Stimulated activated CD4-positive, alpha-beta T cell treated with anti-CD3 and anti-CD28 coated beads, Interleukin-1b, Interleukin-23, amount 100 ng/mL, for 4 hours (primary cell): ENCODE measurements around the gene DENND5A.
"Not testable (repeated sequence)": the region's sequence is repeated elsewhere in the genome, so short reads cannot be mapped to it uniquely, and the experiment has no call there.

Source experiments
- DNase-seq, 2 donors: peaks; one replicate each; pipeline ENCODE4 v3.0.0-alpha.2; 2020; ENCODE audit warnings: low read depth in 2 of 2

The DENND5A gene

GRCh38 chr11:9138612-9139579 lies 126.3 kb downstream of the DENND5A start:
- DNase-seq, result peak in 1 of 2 donors; percentile 21

DNA sequence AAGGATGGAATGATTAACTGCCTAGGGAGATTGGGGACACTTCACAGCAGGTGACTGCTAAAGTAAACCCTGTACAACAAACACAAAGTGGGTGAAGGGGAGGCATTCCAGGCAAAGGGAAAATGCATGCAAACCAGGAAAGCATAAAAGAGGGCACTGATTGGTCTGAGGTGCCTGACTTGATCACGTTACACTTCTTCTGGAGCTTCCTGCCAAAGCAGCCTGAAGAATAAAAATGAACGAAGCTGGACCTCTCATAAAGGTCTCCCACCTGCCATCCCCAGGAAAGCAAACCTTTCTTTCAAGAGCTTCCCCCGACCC lies 127.1 kb downstream of the DENND5A start:
- no peak for DNase-seq

GRCh38 chr11:9137293-9138132 lies 127.6 kb downstream of the DENND5A start:
- DNase-seq, result peak; percentile 53 to 58

DNA sequence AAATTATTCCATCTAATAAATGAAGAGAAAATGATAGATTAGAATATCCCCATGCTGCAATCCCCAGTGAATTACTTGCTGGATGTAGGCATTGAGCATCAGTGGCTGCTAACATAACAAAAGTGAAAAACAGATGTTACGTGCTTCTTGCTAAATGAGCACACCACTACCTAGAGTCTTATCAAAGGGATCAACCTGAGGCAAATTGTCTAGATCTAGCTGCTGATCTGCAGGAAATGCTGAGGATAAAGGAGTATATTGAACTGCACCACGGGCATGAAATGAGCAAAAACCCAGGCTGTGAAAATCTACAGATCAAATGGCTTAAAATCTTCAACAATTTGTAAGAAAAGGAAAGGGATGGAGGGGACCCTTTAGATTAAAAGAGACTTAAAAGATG lies 128.4 kb downstream of the DENND5A start:
- no peak for DNase-seq

- DNase-seq, result no peak
Observed at GRCh38 chr11:9133956-9134355, 131.2 kb downstream of the DENND5A start.

GRCh38 chr11:9132203-9132878 lies 132.8 kb downstream of the DENND5A start:
- DNase-seq, result no peak

DNA sequence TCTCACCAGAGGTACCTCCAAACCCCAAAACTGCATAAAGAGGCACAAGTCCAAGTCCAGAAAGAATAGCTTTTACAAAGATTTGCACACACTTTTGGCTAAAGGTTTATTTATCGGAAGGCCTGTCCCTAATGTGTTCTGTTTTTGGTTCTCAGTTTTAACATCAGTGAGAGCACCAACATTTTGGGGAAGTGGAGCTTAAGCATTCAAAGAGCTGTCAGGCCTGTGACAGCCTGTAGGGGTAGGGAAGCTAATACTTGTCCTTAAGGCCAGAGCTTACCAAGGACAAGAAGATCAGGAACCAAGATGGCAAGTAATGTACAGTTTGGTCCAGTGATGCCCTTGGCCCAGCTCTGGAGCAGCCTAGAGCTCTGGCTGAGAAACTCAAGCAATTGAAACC lies 134.9 kb downstream of the DENND5A start:
- DNase-seq, result no peak

- DNase-seq, result no peak
Observed at GRCh38 chr11:9126636-9127035, 138.5 kb downstream of the DENND5A start.

DNA sequence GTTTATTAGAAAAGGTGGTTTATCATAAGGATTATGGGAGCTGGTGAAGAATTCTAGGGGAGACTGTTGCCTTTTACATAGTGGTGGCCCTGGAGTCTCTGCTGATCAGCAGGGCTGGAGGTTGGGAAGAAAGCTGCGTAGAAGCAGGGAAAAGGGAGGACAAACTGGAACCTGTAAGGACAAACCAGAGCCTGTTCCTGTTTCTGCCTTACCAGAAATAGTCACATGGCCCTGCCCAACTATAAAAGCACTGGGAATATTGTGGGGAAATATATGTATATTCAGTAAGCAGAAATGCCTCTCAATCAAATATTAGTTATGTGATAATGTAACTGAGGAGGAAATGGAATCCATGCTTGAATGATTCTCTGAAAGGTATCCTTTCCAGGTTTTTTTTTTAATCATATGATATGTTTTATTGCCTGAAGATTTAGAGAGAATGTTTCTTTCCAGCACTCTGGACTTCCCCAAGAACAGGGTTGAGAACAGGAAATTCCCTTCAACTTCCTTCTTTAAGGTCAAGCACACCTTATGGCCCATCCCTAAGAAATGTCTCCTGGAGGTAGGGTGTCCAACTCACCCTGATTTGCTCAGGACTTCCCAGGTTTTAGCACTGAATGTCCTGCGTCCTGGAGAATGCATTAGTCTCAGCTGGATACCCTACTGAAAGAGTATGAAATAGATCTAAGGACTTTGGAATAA lies 139.8 kb downstream of the DENND5A start:
- no peak for DNase-seq

GRCh38 chr11:9123595-9124304 lies 141.4 kb downstream of the DENND5A start:
- DNase-seq, result no peak

DNA sequence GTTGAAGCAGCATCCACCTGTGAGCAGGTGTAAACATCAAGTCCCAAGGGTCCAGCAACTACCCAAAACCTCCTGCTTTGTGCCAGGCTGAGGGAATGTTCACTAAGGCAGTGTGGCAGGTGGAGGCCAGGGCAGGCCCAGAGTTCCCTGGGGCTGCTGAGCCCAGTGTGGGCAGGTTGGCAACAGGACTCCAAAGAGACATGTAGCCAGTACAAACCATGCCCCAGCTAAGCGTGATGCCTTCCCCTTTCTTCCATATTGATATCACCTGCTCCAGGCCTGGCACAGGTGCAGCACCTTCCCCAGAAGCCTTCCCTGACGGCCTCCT lies 143.7 kb downstream of the DENND5A start:
- DNase-seq, result no peak

GRCh38 chr11:9120664-9121468 lies 144.3 kb downstream of the DENND5A start:
- DNase-seq, result no peak

DNA sequence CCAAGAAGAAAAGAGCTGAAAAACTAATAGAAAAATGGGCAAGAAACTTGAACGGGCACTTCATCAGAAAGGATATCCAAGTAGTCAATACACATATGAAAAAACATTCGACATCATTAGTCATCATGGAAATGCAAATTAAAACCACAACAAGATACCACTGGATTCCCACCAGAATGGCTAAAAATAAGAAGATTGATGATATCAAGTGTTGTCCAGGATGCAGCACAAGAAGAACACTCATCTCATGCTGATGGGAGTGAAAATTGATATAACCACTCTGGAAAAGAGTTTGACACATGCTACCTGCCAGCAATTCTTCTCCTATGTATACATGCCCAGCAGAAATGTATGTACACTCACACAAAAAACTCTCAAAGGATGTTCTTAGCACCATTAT lies 146.9 kb downstream of the DENND5A start:
- no peak for DNase-seq

DNA sequence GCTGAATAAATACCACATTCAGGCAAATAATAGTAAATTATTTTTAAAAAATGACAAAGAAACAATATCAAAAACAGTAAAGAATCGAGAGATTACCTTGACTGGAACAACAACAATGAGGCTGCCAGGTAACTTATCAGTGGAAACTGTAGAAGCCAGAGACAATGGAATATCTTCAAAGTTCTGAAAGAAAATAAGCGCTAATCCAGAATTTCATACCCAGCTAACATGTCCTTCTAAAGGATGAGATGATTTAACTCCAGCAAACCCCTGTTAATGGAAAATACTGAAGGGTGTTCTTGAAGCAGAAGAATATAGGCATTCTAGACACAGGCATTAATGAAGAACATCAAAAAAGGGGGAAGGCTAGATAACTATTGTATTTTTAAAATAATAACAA lies 153.1 kb downstream of the DENND5A start:
- no peak for DNase-seq

DNA sequence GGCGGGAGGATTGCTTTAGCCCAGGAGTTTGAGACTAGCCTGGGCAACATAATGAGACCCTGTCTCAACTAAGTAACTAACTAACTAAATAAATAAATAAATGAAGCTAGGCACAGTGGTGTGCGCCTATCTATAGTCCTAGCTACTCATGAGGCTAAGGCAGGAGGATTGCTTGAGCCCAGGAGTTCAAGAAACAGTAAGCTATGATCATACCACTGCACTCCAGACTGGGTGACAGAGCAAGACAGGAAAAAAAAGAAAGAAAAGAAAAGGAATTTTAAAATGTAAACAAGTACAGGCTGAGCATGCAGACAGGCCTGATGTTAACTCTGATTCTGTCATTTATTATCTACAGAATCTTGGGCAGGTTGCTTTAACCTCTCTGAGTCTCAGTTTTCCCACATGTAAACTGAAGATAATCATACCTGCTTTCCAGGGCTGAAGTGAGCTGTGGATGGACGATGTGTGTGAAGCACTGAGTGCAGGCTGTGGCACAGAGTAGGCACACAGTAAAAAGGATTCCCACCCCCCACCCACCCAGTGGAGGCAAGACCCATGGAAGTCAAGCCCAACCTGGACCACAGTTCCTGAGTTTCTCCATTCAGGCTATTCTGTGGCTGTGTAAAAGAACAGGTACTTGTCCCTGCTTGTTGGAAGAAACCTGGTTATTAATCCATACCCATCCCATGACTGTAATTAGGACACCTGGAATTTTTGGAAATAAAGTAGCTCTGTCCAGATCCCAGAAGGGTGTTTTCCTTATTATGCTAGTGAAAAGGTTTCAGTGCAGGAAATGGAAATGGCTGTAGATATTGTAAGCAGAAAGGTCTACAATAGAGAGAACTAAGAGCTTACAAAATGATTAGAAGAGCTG lies 155.1 kb downstream of the DENND5A start:
- DNase-seq, result no peak

- DNase-seq, result no peak
Observed at GRCh38 chr11:9104580-9104979, 160.6 kb downstream of the DENND5A start.

DNA sequence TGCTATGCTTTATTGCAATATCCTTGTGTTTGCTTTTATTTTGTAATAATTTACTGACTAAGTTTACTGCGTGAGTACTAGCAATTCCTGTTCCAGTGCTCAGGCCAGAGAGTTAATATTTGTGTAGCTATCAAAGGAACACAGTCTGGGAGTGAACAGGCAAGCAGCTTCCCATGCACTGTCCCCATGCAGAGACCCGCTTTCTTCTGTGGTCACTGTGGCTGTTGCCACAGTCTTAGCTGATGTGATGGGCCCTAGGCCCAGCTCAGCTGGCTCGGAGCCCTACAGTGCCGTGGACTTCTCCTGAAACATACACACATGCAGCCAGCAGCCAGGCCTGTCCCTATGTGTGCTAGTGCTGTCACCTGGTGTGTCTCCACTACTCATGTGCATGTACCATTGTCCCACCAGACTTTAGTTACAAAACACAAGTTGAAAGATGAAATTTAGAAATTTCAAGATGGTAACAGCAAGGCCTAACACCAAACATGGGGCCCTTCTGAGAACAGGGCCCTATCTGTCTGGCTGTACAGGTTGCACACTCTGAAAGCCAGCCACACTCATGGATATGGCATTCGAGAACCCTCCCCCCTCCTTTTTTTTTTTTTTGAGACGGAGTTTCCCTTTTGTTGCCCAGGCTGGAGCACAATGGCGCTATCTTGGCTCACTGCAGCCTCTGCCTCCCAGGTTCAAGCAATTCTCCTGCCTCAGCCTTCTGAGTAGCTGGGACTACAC lies 161.4 kb downstream of the DENND5A start:
- DNase-seq, result no peak

- DNase-seq, result no peak
Observed at GRCh38 chr11:9099617-9100016, 165.5 kb downstream of the DENND5A start.

GRCh38 chr11:9098455-9098854 lies 166.7 kb downstream of the DENND5A start:
- DNase-seq, result not testable (repeated sequence)
